H1 (cell line): ENCODE results near the gene ZNF407. TPM values are rescaled to one million over a fixed set of nuclear protein-coding genes. Genes with fewer than 3 reads are reported as not detected.

Source experiments
- CEBPB ChIP-seq: IDR thresholded peaks from 2 replicates; pipeline ENCODE4 v1.6.1; 2012; ENCODE audit warnings: low read depth, low read length
- EGR1 ChIP-seq: IDR thresholded peaks from 2 replicates; pipeline ENCODE4 v1.6.1; 2011; ENCODE audit warnings: low read depth, low read length, borderline replicate concordance
- TAF7 ChIP-seq: optimal IDR thresholded peaks from 2 replicates; pipeline ENCODE3; 2011; ENCODE audit warnings: low read depth, mild to moderate bottlenecking, inconsistent platforms, low read length, moderate library complexity, borderline replicate concordance
- polyA plus RNA-seq, 7 experiments: library from polyadenylated mRNA; depleted of rRNA in 3 of 7; stranded (reverse) in 5 of 7; unstranded in 2 of 7; fragments of >200 nt in 5 of 7; fragments of 200-250 nt in 2 of 7; gene quantifications; 1 replicate in 5 of 7; 2 replicates in 1 of 7; 4 replicates in 1 of 7; pipeline versions ENCODE4 v1.2.1 to v1.2.3, GENCODE V29; 2011 to 2013; ENCODE audit warnings: missing spikeins in 2 of 7, mixed read lengths in 2 of 7
- total RNA-seq: library from RNA; stranded (reverse); fragmentation: NEBNext Ultra II Directional; extraction: Animal tissue kit (Norgen Biotek cat#: 25700); gene quantifications from 2 replicates; pipeline ENCODE4 v1.2.1, GENCODE V29; 2021
- TF ChIP-seq, protein P1 (sequence below): fragments of 300-600 bp; sonication (generic); IDR thresholded peaks from 2 replicates; pipeline ENCODE4 v1.7.1; 2012; ENCODE audit warnings: low read length, moderate library complexity, mild to moderate bottlenecking, inconsistent platforms; ENCODE audit not compliant: insufficient replicate concordance
- TF ChIP-seq, protein P2 (sequence below): IDR thresholded peaks from 2 replicates; pipeline ENCODE4 v1.6.1; 2011; ENCODE audit warnings: low read length, improper control_type of control experiment

Gene ZNF407
- total and polyA plus RNA-seq, 2 of the 8 experiments (the other 6 are each of a cell fraction or from before 2014, with no cell fraction given): 1.5 to 6.8 TPM

DNA sequence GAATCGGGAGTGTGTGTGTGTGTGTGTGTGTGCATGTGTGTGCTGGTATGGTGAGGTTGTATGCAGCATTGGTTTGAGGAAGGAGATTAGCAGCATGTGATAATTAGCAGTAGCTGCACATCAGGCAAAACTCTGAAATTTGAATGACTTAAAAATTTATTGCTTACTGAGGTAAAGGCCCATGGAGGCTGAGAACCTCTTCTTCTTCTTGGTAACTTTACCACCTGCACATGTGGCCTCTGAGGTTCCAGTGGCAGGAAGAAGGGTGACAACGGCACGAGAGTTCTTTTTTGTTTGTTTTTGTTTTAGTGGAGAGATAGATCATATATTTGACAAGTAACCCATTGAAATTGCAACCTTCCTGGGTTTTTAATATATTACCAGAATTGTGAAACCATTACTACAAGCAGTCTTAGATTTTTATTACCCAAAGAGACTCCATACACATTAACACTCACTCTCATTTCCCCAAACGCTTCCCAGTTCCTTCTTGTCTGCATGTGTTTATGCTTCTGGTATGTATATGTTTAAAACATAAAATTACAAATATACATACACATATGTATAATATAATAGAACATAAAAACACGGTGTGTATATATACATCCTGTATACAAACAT lies 319.2 kb downstream of the ZNF407 start (continued):
- TF ChIP-seq, protein P1, sequence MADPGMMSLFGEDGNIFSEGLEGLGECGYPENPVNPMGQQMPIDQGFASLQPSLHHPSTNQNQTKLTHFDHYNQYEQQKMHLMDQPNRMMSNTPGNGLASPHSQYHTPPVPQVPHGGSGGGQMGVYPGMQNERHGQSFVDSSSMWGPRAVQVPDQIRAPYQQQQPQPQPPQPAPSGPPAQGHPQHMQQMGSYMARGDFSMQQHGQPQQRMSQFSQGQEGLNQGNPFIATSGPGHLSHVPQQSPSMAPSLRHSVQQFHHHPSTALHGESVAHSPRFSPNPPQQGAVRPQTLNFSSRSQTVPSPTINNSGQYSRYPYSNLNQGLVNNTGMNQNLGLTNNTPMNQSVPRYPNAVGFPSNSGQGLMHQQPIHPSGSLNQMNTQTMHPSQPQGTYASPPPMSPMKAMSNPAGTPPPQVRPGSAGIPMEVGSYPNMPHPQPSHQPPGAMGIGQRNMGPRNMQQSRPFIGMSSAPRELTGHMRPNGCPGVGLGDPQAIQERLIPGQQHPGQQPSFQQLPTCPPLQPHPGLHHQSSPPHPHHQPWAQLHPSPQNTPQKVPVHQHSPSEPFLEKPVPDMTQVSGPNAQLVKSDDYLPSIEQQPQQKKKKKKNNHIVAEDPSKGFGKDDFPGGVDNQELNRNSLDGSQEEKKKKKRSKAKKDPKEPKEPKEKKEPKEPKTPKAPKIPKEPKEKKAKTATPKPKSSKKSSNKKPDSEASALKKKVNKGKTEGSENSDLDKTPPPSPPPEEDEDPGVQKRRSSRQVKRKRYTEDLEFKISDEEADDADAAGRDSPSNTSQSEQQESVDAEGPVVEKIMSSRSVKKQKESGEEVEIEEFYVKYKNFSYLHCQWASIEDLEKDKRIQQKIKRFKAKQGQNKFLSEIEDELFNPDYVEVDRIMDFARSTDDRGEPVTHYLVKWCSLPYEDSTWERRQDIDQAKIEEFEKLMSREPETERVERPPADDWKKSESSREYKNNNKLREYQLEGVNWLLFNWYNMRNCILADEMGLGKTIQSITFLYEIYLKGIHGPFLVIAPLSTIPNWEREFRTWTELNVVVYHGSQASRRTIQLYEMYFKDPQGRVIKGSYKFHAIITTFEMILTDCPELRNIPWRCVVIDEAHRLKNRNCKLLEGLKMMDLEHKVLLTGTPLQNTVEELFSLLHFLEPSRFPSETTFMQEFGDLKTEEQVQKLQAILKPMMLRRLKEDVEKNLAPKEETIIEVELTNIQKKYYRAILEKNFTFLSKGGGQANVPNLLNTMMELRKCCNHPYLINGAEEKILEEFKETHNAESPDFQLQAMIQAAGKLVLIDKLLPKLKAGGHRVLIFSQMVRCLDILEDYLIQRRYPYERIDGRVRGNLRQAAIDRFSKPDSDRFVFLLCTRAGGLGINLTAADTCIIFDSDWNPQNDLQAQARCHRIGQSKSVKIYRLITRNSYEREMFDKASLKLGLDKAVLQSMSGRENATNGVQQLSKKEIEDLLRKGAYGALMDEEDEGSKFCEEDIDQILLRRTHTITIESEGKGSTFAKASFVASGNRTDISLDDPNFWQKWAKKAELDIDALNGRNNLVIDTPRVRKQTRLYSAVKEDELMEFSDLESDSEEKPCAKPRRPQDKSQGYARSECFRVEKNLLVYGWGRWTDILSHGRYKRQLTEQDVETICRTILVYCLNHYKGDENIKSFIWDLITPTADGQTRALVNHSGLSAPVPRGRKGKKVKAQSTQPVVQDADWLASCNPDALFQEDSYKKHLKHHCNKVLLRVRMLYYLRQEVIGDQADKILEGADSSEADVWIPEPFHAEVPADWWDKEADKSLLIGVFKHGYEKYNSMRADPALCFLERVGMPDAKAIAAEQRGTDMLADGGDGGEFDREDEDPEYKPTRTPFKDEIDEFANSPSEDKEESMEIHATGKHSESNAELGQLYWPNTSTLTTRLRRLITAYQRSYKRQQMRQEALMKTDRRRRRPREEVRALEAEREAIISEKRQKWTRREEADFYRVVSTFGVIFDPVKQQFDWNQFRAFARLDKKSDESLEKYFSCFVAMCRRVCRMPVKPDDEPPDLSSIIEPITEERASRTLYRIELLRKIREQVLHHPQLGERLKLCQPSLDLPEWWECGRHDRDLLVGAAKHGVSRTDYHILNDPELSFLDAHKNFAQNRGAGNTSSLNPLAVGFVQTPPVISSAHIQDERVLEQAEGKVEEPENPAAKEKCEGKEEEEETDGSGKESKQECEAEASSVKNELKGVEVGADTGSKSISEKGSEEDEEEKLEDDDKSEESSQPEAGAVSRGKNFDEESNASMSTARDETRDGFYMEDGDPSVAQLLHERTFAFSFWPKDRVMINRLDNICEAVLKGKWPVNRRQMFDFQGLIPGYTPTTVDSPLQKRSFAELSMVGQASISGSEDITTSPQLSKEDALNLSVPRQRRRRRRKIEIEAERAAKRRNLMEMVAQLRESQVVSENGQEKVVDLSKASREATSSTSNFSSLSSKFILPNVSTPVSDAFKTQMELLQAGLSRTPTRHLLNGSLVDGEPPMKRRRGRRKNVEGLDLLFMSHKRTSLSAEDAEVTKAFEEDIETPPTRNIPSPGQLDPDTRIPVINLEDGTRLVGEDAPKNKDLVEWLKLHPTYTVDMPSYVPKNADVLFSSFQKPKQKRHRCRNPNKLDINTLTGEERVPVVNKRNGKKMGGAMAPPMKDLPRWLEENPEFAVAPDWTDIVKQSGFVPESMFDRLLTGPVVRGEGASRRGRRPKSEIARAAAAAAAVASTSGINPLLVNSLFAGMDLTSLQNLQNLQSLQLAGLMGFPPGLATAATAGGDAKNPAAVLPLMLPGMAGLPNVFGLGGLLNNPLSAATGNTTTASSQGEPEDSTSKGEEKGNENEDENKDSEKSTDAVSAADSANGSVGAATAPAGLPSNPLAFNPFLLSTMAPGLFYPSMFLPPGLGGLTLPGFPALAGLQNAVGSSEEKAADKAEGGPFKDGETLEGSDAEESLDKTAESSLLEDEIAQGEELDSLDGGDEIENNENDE: no peak
- TF ChIP-seq CEBPB (no peak), TAF7 (no peak), EGR1 (no peak)
- TF ChIP-seq, protein P2, sequence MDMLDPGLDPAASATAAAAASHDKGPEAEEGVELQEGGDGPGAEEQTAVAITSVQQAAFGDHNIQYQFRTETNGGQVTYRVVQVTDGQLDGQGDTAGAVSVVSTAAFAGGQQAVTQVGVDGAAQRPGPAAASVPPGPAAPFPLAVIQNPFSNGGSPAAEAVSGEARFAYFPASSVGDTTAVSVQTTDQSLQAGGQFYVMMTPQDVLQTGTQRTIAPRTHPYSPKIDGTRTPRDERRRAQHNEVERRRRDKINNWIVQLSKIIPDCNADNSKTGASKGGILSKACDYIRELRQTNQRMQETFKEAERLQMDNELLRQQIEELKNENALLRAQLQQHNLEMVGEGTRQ: no peak
